Parathyroid adenoma (tissue), 2 donors: ENCODE measurements around the gene GNG13.

Experiments used
- H2AFZ ChIP-seq: fragments of 300-600 bp; sonication (generic); one replicate; pipeline ENCODE4 v1.7.0; 2017; ENCODE audit warnings: antibody characterized with exemption, mild to moderate bottlenecking
- H3K27ac ChIP-seq: fragments of 300-600 bp; sonication (generic); one replicate; pipeline ENCODE4 v1.7.0; 2017
- H3K27me3 ChIP-seq: fragments of 300-600 bp; sonication (generic); one replicate; pipeline ENCODE4 v1.7.0; 2017; ENCODE audit warnings: low read length; ENCODE audit not compliant: control insufficient read depth, insufficient read depth
- H3K36me3 ChIP-seq: fragments of 300-600 bp; sonication (generic); one replicate; pipeline ENCODE4 v1.7.0; 2017; ENCODE audit warnings: low read length; ENCODE audit not compliant: control insufficient read depth, insufficient read depth
- H3K4me1 ChIP-seq: fragments of 300-600 bp; sonication (generic); one replicate; pipeline ENCODE4 v1.7.0; 2017; ENCODE audit warnings: control low read depth
- H3K4me2 ChIP-seq: fragments of 300-600 bp; sonication (generic); one replicate; pipeline ENCODE4 v1.7.0; 2017; ENCODE audit warnings: low read length
- H3K4me3 ChIP-seq: fragments of 300-600 bp; sonication (generic); one replicate; pipeline ENCODE4 v1.7.0; 2017; ENCODE audit warnings: low read depth, low read length
- H3K79me2 ChIP-seq: fragments of 300-600 bp; sonication (generic); one replicate; pipeline ENCODE4 v1.7.0; 2017; ENCODE audit warnings: control low read depth
- H3K9ac ChIP-seq: fragments of 300-600 bp; sonication (generic); one replicate; pipeline ENCODE4 v1.7.0; 2017; ENCODE audit warnings: mild to moderate bottlenecking
- H3K9me3 ChIP-seq: fragments of 300-600 bp; sonication (generic); one replicate; pipeline ENCODE4 v1.7.0; 2017; ENCODE audit warnings: low read length; ENCODE audit not compliant: control insufficient read depth
- TF ChIP-seq, protein P1 (sequence below): fragments of 300-600 bp; sonication (generic); IDR thresholded peaks from one replicate; pipeline ENCODE4 v1.7.0; 2017; ENCODE audit warnings: antibody characterized with exemption, mild to moderate bottlenecking
- donor health status: primary hyperparathyroidism.

The GNG13 gene

DNA sequence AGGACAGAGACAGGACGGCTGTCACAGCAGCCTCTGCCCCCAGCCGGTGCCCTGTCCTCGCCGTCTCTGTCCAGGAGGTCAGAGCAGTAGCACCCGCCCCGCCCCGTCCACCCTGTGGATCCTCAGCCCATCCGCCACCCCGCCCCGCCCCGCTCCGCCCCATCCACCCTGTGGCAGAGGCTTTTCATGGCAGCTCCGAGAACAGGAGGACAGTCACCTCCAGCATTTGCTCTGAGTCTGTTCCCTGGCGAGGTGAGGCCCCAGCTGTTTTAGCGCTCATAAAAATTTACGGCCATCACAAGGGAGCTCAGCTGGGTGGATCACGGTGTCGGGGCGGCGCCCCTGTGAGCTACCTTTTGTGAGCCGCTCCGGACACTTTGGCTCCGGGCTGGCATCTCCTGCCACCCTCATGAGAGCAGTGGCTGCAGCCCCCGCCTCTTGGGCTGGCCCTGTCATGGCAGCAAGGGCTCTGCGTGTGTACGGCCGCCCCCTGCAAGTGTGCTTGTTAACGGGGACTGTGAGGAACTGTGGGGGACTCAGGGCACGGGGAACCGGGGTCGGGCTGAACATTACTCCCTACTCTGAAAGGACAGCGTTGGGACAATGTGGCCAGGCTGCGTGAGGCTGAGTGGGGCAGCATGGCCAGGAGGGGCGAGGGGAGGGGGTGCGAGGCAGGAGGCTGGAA lies 32.3 kb upstream of the GNG13 start:
- no peak overlapping the region for H3K27ac ChIP-seq
- TF ChIP-seq, protein P1, sequence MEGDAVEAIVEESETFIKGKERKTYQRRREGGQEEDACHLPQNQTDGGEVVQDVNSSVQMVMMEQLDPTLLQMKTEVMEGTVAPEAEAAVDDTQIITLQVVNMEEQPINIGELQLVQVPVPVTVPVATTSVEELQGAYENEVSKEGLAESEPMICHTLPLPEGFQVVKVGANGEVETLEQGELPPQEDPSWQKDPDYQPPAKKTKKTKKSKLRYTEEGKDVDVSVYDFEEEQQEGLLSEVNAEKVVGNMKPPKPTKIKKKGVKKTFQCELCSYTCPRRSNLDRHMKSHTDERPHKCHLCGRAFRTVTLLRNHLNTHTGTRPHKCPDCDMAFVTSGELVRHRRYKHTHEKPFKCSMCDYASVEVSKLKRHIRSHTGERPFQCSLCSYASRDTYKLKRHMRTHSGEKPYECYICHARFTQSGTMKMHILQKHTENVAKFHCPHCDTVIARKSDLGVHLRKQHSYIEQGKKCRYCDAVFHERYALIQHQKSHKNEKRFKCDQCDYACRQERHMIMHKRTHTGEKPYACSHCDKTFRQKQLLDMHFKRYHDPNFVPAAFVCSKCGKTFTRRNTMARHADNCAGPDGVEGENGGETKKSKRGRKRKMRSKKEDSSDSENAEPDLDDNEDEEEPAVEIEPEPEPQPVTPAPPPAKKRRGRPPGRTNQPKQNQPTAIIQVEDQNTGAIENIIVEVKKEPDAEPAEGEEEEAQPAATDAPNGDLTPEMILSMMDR: no peak
- H3K36me3 ChIP-seq: no peaks in the 10 kb centered on the region
- no peaks in the 10 kb centered on the region for H3K27me3 ChIP-seq
- no peaks in the 10 kb centered on the region for H3K4me1 ChIP-seq
- H3K9me3 ChIP-seq: no peaks in the 10 kb centered on the region
- no peak overlapping the region for H2AFZ ChIP-seq
- no peak overlapping the region for H3K4me3 ChIP-seq
- no peak overlapping the region for H3K9ac ChIP-seq
- no peak overlapping the region for H3K4me2 ChIP-seq
- H3K79me2 ChIP-seq: no peaks in the 10 kb centered on the region

DNA sequence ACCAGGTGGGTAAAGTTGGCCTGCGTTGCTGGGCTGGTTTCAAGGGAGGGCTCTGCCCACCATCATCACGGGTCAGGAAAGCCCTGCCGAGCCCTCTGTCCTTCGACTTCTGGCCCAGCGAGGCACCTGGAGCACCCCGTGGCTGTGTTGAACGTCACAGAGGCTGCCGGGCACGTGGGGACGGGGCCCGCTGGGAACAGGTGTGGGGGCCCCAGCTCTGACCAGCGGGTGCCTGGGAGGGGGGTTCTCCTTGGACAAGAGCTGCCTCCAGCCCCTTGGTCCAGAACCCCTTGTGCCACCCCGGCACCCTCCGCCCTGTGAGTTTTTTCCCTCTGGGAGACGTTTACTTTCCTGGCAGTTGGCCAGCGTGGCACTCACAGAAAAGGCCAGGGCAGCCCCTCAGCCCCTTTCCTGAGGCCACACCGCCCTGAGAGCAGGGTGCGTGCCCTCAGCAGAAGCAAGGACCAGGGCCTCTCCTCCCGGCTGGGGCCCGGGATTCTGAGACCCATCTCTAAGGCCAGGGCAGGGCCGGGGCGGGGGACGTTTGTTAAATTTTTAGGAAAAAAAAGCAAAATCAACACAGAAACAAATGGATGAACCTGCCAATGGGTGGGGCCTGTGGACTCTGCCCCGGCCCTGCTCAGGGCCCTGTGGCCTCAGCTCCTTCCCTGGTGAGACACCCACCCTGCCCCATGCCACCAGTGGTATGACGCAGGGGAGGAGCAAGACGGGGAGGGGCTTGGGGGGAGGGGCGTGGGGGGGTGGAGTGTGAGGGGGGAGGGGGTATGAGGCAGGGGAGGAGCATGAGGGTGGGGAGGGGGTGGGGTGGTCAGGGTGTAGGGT lies 31.3 kb upstream of the GNG13 start:
- H3K4me1 ChIP-seq: no peaks in the 10 kb centered on the region
- H3K79me2 ChIP-seq: no peaks in the 10 kb centered on the region
- TF ChIP-seq, protein P1: no peak
- no peak overlapping the region for H3K9ac ChIP-seq
- no peaks in the 10 kb centered on the region for H3K27me3 ChIP-seq
- H3K36me3 ChIP-seq: no peaks in the 10 kb centered on the region
- no peak overlapping the region for H2AFZ ChIP-seq
- no peaks in the 10 kb centered on the region for H3K9me3 ChIP-seq
- no peak overlapping the region for H3K4me3 ChIP-seq
- H3K4me2 ChIP-seq: no peak overlapping the region
- H3K27ac ChIP-seq: no peak overlapping the region

DNA sequence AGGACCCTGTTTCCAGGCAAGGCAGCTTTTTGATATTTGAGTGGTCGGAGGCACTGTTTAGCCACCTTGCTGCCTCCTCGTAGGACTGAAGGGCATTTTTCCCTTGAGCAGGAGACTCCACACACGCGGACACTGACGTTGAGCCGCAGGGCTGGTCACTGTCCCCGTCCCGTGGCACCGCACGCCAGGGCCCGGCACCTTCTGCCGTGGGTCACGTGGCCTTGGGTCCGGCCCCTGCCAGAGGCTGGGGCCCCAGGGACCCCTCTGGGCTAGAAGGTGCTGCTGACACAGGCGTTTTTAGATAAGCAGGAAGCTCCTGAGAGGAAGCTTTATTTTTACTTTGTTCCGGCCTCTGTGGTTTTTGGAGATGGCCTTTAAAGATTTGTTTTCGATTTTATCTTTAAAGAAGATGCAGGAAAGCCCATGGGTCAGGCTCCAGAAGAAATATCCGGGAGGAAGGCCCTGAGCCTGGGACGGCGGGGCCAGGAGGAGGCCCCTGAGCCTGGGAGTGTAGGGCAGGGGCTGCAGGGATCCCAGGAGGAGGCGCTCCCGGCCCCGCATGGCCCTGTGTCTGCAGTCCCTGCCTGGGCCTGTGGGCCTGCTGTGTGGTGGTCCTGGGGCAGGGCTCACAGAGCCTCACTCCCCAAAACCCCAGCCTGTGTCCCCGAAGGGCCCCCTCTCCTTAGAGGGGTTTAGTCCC lies 30.5 kb upstream of the GNG13 start:
- TF ChIP-seq, protein P1: no peak

DNA sequence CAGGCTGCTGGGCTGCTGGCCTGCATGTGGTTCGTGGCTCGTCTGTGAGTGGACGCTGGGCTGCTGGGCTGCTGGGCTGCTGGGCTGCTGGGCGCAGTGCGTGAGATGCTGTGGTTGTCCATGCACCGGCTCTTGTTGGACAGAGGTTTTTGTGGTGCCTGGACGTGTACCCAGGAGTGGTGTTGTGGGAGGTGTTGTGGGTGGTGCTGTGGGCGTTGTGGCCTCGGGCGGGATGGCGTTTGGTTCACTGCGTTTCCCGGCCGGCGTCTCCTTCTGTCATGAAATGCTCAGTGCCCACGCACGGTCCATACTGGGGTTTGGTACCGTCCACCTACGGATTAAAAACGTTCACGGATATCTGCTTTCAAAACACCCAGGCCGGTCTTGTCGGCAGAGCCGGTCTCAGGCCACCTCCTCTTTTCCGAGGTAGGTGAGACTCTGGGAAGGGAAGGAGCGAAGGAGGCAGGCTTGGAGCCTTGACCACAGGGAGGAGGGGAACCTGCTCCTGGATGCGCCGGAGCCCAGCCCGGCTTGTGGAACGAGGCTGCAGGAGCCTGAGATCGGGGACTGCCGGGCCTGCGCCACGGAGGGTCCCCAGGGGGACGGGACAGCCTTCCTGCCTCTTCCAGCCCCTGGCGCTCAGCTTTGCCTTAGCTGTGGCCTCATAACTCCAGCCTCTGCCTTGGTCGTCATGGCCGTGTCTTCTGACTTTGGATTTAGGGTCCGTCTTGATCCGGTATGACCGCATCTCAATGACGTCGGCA lies 29.8 kb upstream of the GNG13 start:
- Histone ChIP-seq H3K9me3 (no peaks in the 10 kb centered on the region), H3K36me3 (no peaks in the 10 kb centered on the region), H3K4me3 (no peak overlapping the region), H3K79me2 (no peaks in the 10 kb centered on the region), H3K27me3 (no peaks in the 10 kb centered on the region), H3K27ac (no peak overlapping the region), H2AFZ (no peak overlapping the region), H3K9ac (no peak overlapping the region), H3K4me2 (no peak overlapping the region), H3K4me1 (no peaks in the 10 kb centered on the region)
- TF ChIP-seq, protein P1: no peak

More for the DNA sequence above, 30.5 kb upstream of the GNG13 start:
- no peaks in the 10 kb centered on the region for H3K9me3 ChIP-seq
- H3K4me1 ChIP-seq: no peaks in the 10 kb centered on the region
- H3K27me3 ChIP-seq: no peaks in the 10 kb centered on the region
- H2AFZ ChIP-seq: no peak overlapping the region
- H3K4me2 ChIP-seq: no peak overlapping the region
- H3K9ac ChIP-seq: no peak overlapping the region
- H3K27ac ChIP-seq: no peak overlapping the region
- no peaks in the 10 kb centered on the region for H3K36me3 ChIP-seq
- no peak overlapping the region for H3K4me3 ChIP-seq
- no peaks in the 10 kb centered on the region for H3K79me2 ChIP-seq
